HG03520 (cell line): ENCODE data around the gene PHACTR1.

Experiments
- ATAC-seq: cut with Tn5 transposase; IDR thresholded peaks from one replicate; pipeline ENCODE4 v1.9.1; 2021; ENCODE audit warnings: mild to moderate bottlenecking, moderate library complexity; ENCODE audit not compliant: unreplicated experiment

PHACTR1 gene

GRCh38 chr6:12976366-12976765, 259.8 kb downstream of the PHACTR1 start:
- no peak for ATAC-seq

- no peak for ATAC-seq
These were observed 260.6 kb downstream of the PHACTR1 start for GRCh38 chr6:12977206-12977605.

GRCh38 chr6:12977806-12978205, 261.2 kb downstream of the PHACTR1 start:
- no peak for ATAC-seq

- ATAC-seq = no peak
These were observed 264.2 kb downstream of the PHACTR1 start for GRCh38 chr6:12980741-12981140.

- ATAC-seq = no peak
These were observed 268.2 kb downstream of the PHACTR1 start for GRCh38 chr6:12984776-12985175.

GRCh38 chr6:12987783-12988182, 271.2 kb downstream of the PHACTR1 start:
- ATAC-seq = no peak

- ATAC-seq = no peak
These were observed 273.6 kb downstream of the PHACTR1 start for GRCh38 chr6:12990162-12990561.

- ATAC-seq = no peak
These were observed 274.9 kb downstream of the PHACTR1 start for GRCh38 chr6:12991435-12991834.

- no peak for ATAC-seq
These were observed 276.2 kb downstream of the PHACTR1 start for GRCh38 chr6:12992770-12993169.

GRCh38 chr6:12993283-12993898, 276.8 kb downstream of the PHACTR1 start:
- no peak for ATAC-seq

GRCh38 chr6:12995419-12995818, 278.9 kb downstream of the PHACTR1 start:
- no peak for ATAC-seq

GRCh38 chr6:13000537-13000936, 284.0 kb downstream of the PHACTR1 start:
- ATAC-seq = no peak

GRCh38 chr6:13001927-13002326, 285.4 kb downstream of the PHACTR1 start:
- ATAC-seq = no peak

GRCh38 chr6:13004601-13005000, 288.0 kb downstream of the PHACTR1 start:
- ATAC-seq = no peak

GRCh38 chr6:13005994-13006393, 289.4 kb downstream of the PHACTR1 start:
- ATAC-seq = no peak

GRCh38 chr6:13006578-13007300, 290.2 kb downstream of the PHACTR1 start:
- ATAC-seq = no peak

GRCh38 chr6:13007744-13008143, 291.2 kb downstream of the PHACTR1 start:
- no peak for ATAC-seq

- no peak for ATAC-seq
These were observed 292.5 kb downstream of the PHACTR1 start for GRCh38 chr6:13009031-13009430.

- no peak for ATAC-seq
These were observed 292.9 kb downstream of the PHACTR1 start for GRCh38 chr6:13009461-13009860.

- no peak for ATAC-seq
These were observed 295.1 kb downstream of the PHACTR1 start for GRCh38 chr6:13011612-13012146.

GRCh38 chr6:13012296-13012695, 295.7 kb downstream of the PHACTR1 start:
- ATAC-seq = no peak

GRCh38 chr6:13012977-13013680, 296.6 kb downstream of the PHACTR1 start:
- ATAC-seq = no peak
